Peyer's patch (tissue), 4 donors: ENCODE results near the gene SYNPR.

ENCODE experiments used
- POLR2A ChIP-seq, 2 donors: fragments of 450-650 bp; IDR thresholded peaks; one replicate each; pipeline ENCODE4 v1.5.1; 2017; ENCODE audit warnings: antibody characterized with exemption in 2 of 2, mild to moderate bottlenecking in 2 of 2, moderate library complexity in 2 of 2
- TF ChIP-seq, protein P1 (sequence below), 6 experiments: fragments of 450-650 bp in 4 of 6; fragments of 200-600 bp in 2 of 6; sonication (generic) in 1 of 6; IDR thresholded peaks; one replicate each; pipeline ENCODE4 v1.5.1; 2017 to 2019; ENCODE audit warnings: antibody characterized with exemption in 6 of 6, mild to moderate bottlenecking in 3 of 6, moderate library complexity in 1 of 6

DNA sequence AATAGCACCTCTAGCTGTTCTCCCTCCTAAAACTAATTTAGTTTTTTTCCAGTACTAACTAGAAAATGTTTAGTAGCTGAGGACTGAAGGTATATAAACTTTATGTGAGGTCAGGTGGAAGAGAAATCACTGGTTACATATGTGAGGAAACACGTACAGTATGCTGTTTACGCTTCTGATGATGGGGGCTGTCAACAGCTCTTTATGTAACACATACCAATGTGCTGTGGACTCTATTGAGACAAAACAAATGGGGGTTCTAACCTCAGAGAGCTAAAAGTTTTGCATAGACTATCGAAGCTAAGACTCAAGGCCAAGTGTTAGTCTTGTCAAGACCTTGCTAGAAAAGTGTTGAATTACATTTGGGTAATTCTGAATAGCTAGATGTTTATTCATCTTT lies 107.5 kb downstream of the SYNPR start:
- TF ChIP-seq, protein P1, sequence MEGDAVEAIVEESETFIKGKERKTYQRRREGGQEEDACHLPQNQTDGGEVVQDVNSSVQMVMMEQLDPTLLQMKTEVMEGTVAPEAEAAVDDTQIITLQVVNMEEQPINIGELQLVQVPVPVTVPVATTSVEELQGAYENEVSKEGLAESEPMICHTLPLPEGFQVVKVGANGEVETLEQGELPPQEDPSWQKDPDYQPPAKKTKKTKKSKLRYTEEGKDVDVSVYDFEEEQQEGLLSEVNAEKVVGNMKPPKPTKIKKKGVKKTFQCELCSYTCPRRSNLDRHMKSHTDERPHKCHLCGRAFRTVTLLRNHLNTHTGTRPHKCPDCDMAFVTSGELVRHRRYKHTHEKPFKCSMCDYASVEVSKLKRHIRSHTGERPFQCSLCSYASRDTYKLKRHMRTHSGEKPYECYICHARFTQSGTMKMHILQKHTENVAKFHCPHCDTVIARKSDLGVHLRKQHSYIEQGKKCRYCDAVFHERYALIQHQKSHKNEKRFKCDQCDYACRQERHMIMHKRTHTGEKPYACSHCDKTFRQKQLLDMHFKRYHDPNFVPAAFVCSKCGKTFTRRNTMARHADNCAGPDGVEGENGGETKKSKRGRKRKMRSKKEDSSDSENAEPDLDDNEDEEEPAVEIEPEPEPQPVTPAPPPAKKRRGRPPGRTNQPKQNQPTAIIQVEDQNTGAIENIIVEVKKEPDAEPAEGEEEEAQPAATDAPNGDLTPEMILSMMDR (IDR thresholded peaks at IDR 0.05): no peak
- no peak for TF ChIP-seq POLR2A (IDR thresholded peaks at IDR 0.05)
